ENCODE measurements around the gene WDFY2. TPM values are rescaled to one million over a fixed set of nuclear protein-coding genes. Genes with fewer than 3 reads are reported as not detected.

WDFY2 gene
- total and polyA plus RNA-seq, 2 of the 13 experiments (the other 11 are each of a cell fraction or from before 2014, with no cell fraction given), result 22.6 to 27.0 TPM

DNA sequence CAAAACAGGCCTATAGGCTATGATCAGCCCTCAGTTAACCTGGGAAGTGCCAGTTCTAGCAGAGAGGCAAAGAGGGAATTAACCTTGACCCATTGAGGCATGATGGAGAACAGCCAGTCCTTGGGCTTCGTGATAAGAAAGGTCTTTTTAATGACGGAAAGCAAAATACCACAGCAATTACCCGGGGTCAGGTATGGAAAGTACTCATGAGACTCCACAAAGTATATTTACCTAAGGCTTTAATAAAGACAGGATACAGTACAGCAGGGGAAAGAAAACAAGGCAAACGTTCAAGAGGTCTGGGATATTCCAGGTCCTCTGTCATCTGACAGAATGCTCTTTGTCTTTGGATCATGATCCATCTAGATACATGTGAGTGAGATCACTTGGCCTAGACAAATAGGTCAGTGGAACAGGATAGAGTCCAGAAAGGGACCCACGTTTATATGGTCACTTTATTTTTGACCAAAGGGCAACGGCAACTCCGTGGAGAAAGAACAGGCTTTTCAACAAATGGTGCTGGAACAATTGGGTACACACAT, 52.2 kb downstream of the WDFY2 start (continued):
- TF ChIP-seq, protein P1, sequence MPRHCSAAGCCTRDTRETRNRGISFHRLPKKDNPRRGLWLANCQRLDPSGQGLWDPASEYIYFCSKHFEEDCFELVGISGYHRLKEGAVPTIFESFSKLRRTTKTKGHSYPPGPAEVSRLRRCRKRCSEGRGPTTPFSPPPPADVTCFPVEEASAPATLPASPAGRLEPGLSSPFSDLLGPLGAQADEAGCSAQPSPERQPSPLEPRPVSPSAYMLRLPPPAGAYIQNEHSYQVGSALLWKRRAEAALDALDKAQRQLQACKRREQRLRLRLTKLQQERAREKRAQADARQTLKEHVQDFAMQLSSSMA (CRISPR knock-in tag; IDR thresholded peaks at IDR 0.05), result no peak
- TF ChIP-seq, protein P2, sequence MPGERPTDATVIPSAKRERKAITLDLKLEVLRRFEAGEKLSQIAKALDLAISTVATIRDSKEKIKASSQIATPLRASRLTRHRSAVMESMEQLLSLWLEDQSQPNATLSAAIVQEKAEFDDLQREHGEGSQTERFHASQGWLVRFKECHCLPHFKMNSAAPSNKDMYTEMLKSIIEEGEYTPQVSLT (CRISPR knock-in tag; IDR thresholded peaks at IDR 0.05; ENCODE audit: borderline replicate concordance, low read depth), result no peak
- TF ChIP-seq ELF3 (CRISPR knock-in tag; IDR thresholded peaks at IDR 0.05), result peak; percentile 69
- no peak for TF ChIP-seq ZNF432 (CRISPR knock-in tag; IDR thresholded peaks at IDR 0.05; ENCODE audit: borderline replicate concordance)
- TF ChIP-seq, protein P3, sequence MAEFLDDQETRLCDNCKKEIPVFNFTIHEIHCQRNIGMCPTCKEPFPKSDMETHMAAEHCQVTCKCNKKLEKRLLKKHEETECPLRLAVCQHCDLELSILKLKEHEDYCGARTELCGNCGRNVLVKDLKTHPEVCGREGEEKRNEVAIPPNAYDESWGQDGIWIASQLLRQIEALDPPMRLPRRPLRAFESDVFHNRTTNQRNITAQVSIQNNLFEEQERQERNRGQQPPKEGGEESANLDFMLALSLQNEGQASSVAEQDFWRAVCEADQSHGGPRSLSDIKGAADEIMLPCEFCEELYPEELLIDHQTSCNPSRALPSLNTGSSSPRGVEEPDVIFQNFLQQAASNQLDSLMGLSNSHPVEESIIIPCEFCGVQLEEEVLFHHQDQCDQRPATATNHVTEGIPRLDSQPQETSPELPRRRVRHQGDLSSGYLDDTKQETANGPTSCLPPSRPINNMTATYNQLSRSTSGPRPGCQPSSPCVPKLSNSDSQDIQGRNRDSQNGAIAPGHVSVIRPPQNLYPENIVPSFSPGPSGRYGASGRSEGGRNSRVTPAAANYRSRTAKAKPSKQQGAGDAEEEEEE (CRISPR knock-in tag; IDR thresholded peaks at IDR 0.05; ENCODE audit: borderline replicate concordance), result no peak
- no peak for TF ChIP-seq ARID2 (CRISPR knock-in tag; IDR thresholded peaks at IDR 0.05; ENCODE audit: borderline replicate concordance)
- no peak for TF ChIP-seq ZNF577 (CRISPR knock-in tag; IDR thresholded peaks at IDR 0.05; ENCODE audit: borderline replicate concordance, low read depth)
- no peak for TF ChIP-seq MYC (CRISPR knock-in tag; IDR thresholded peaks at IDR 0.05; ENCODE audit: borderline replicate concordance)
- TF ChIP-seq, protein P4, sequence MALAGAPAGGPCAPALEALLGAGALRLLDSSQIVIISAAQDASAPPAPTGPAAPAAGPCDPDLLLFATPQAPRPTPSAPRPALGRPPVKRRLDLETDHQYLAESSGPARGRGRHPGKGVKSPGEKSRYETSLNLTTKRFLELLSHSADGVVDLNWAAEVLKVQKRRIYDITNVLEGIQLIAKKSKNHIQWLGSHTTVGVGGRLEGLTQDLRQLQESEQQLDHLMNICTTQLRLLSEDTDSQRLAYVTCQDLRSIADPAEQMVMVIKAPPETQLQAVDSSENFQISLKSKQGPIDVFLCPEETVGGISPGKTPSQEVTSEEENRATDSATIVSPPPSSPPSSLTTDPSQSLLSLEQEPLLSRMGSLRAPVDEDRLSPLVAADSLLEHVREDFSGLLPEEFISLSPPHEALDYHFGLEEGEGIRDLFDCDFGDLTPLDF (CRISPR knock-in tag; IDR thresholded peaks at IDR 0.05), result no peak
- TF ChIP-seq, protein P5, sequence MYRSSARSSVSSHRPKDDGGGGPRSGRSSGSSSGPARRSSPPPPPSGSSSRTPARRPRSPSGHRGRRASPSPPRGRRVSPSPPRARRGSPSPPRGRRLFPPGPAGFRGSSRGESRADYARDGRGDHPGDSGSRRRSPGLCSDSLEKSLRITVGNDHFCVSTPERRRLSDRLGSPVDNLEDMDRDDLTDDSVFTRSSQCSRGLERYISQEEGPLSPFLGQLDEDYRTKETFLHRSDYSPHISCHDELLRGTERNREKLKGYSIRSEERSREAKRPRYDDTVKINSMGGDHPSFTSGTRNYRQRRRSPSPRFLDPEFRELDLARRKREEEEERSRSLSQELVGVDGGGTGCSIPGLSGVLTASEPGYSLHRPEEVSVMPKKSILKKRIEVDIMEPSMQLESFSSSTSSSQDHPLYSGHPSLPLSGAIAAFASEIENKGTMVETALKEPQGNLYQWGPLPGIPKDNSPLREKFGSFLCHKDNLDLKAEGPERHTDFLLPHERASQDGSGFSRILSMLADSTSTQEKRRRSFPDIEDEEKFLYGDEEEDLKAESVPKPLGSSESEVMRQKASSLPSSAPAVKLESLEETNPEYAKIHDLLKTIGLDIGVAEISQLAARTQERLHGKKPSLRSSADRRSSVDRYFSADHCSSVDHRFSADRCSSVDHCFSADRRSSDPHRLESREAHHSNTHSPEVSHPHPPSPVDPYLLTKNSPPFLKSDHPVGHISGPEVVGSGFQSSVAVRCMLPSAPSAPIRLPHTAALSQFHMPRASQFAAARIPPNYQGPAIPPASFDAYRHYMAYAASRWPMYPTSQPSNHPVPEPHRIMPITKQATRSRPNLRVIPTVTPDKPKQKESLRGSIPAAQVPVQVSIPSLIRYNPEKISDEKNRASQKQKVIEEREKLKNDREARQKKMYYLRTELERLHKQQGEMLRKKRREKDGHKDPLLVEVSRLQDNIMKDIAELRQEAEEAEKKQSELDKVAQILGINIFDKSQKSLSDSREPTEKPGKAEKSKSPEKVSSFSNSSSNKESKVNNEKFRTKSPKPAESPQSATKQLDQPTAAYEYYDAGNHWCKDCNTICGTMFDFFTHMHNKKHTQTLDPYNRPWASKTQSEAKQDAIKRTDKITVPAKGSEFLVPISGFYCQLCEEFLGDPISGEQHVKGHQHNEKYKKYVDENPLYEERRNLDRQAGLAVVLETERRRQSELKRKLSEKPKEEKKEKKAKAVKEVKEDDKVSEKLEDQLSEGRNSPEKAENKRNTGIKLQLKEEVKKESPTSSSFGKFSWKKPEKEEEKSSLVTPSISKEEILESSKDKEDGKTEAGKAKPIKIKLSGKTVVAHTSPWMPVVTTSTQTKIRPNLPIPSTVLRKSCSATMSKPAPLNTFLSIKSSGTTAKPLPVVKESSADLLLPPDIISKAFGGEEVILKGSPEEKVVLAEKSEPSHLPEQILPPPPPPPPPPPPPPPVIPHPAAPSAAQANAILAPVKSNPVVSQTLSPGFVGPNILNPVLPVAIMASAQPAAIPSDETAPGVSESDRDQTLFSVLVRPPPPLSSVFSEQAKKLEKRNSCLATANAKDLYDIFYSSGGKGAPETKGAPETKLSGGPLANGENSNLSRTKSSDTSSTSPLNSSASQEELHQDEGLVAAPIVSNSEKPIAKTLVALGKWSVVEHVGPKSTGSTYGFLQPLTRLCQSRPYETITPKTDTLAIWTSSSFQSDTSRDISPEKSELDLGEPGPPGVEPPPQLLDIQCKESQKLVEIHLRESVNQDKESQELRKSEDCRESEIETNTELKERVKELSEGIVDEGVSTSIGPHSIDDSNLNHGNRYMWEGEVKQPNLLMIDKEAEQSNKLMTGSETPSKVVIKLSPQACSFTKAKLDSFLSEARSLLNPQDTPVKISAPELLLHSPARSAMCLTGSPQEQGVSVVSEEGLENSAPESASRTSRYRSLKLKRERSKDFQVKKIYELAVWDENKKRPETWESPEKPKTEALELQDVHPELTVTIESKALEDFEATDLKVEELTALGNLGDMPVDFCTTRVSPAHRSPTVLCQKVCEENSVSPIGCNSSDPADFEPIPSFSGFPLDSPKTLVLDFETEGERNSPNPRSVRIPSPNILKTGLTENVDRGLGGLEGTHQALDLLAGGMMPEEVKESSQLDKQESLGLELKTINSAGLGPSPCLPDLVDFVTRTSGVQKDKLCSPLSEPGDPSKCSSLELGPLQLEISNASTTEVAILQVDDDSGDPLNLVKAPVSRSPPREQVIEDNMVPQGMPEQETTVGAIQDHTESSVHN (CRISPR knock-in tag; IDR thresholded peaks at IDR 0.05), result no peak
- TF ChIP-seq, protein P6, sequence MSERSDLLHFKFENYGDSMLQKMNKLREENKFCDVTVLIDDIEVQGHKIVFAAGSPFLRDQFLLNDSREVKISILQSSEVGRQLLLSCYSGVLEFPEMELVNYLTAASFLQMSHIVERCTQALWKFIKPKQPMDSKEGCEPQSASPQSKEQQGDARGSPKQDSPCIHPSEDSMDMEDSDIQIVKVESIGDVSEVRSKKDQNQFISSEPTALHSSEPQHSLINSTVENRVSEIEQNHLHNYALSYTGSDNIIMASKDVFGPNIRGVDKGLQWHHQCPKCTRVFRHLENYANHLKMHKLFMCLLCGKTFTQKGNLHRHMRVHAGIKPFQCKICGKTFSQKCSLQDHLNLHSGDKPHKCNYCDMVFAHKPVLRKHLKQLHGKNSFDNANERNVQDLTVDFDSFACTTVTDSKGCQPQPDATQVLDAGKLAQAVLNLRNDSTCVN (CRISPR knock-in tag; IDR thresholded peaks at IDR 0.05; ENCODE audit: borderline replicate concordance), result peak; percentile 100
- TF ChIP-seq CC2D1A (CRISPR knock-in tag; IDR thresholded peaks at IDR 0.05), result no peak
- no peak for TF ChIP-seq ZNF235 (CRISPR knock-in tag; IDR thresholded peaks at IDR 0.05; ENCODE audit: borderline replicate concordance)
- peak; percentile 65; the same call in 1 of the 2 replicates for TF ChIP-seq ZMAT3 (CRISPR knock-in tag; conservative IDR thresholded peaks at IDR 0.05)
- peak; percentile 72 for TF ChIP-seq ZNF644 (CRISPR knock-in tag; IDR thresholded peaks at IDR 0.05; ENCODE audit: low read depth)

Measured in HepG2 (cell line).